Naive B cell (primary cell): ENCODE measurements around the gene ZNF117. TPM values are rescaled to one million over a fixed set of nuclear protein-coding genes. Genes with fewer than 3 reads are reported as not detected.
"Not testable (repeated sequence)": the region's sequence is repeated elsewhere in the genome, so short reads cannot be mapped to it uniquely, and the experiment has no call there.

Experiments used
- ATAC-seq, 2 donors: fragments of 150-1000 bp; cut with Tn5 transposase; 2 replicates each; pipeline ENCODE4 v1.10.0; 2021; ENCODE audit warnings: low read depth in 2 of 2, mild to moderate bottlenecking in 2 of 2, moderate library complexity in 2 of 2
- DNase-seq: peaks from one replicate; pipeline ENCODE4 v3.0.0; 2022
- H3K27ac Mint-ChIP-seq, 6 donors: one replicate each; pipeline ENCODE4 v1.8.0; 2020 to 2022; ENCODE audit warnings: mild to moderate bottlenecking in 6 of 6, mixed read lengths in 6 of 6, moderate library complexity in 5 of 6, inconsistent platforms in 2 of 6
- H3K27me3 Mint-ChIP-seq, 3 donors: one replicate each; pipeline ENCODE4 v1.8.0; 2021 to 2022; ENCODE audit warnings: mixed read lengths in 3 of 3, mild to moderate bottlenecking in 1 of 3
- H3K36me3 Mint-ChIP-seq, 2 donors: one replicate each; pipeline ENCODE4 v1.8.0; 2020 to 2022; ENCODE audit warnings: mixed read lengths in 2 of 2, inconsistent platforms in 1 of 2, mild to moderate bottlenecking in 1 of 2
- H3K4me1 Mint-ChIP-seq, 3 donors: one replicate each; pipeline ENCODE4 v1.8.0; 2020 to 2022; ENCODE audit warnings: mixed read lengths in 3 of 3, inconsistent platforms in 1 of 3, mild to moderate bottlenecking in 1 of 3, moderate library complexity in 1 of 3
- H3K4me3 Mint-ChIP-seq, 8 donors: one replicate each; pipeline ENCODE4 v1.8.0; 2020 to 2022; ENCODE audit warnings: mild to moderate bottlenecking in 8 of 8, mixed read lengths in 8 of 8, moderate library complexity in 8 of 8, inconsistent platforms in 2 of 8
- H3K9me3 Mint-ChIP-seq, 7 donors: one replicate each; pipeline ENCODE4 v1.8.0; 2020 to 2022; ENCODE audit warnings: mixed read lengths in 7 of 7, mild to moderate bottlenecking in 5 of 7, inconsistent platforms in 2 of 7, moderate library complexity in 1 of 7
- polyA plus RNA-seq, 6 donors: library from polyadenylated mRNA; unstranded; fragments of 300-500 nt; fragmentation: Illumina TruSeq; gene quantifications; one replicate each; pipeline ENCODE4 v1.2.3, GENCODE V29; 2021; ENCODE audit warnings: low read depth in 6 of 6

Gene ZNF117
- polyA plus RNA-seq: 1 to 10 TPM in 5 of 6 donors, under 1 TPM in 1; 0.46 to 5.4 (median 3.4) TPM

- no peak for ATAC-seq
- peaks cover 70 to 74% of the 10 kb centered on the region in 2 donors for H3K36me3 Mint-ChIP-seq
- H3K9me3 Mint-ChIP-seq: peaks cover 24 to 93% (median 82%) of the 10 kb centered on the region in 7 donors
- no peaks in the 10 kb centered on the region for H3K27me3 Mint-ChIP-seq
- peak within 1 kb of the TSS in 1 of 8 donors; percentile 18 for H3K4me3 Mint-ChIP-seq
- peak within 1 kb of the TSS in 2 of 6 donors; percentile 15 to 52 for H3K27ac Mint-ChIP-seq
- peaks cover 0 to 10% (median 7%) of the 10 kb centered on the region in 3 donors for H3K4me1 Mint-ChIP-seq
- DNase-seq: no peak
Measured at GRCh38 chr7:64990936-64991335, at the start of gene ZNF117. TSS of gene ZNF117 (minus strand) at chr7:64991036.

DNA sequence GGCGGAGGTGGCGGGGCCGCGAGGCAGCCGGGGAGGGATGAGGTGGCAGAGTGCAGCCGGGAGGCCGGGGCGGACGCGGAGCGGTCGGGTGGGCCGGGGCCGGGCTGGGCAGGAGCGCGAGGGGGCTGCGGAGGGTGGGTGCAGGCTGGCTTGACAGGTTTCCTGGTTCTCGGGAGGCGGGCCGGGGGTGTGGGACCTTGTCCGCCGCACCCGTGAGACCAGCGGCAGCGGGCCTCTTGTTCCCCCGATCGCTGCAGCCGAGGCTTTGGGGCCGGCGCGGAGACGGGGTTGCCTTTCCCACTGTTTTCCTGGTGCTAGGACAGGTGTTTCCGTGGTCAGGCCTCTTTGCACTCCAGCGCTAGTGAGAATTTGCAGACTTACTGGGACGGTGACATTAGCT, 47.9 kb upstream of the ZNF117 start:
- ATAC-seq: peak; percentile 0
- not testable (repeated sequence) for H3K27me3 Mint-ChIP-seq, H3K36me3 Mint-ChIP-seq, H3K9me3 Mint-ChIP-seq
- peak; percentile 28 for DNase-seq
- peaks cover 9 to 19% (median 10%) of the 10 kb centered on the region in 3 donors for H3K4me1 Mint-ChIP-seq
- peak overlapping the region; percentile 74 to 96 (median 88) for H3K4me3 Mint-ChIP-seq
- H3K27ac Mint-ChIP-seq: peak overlapping the region in 4 of 6 donors; percentile 74 to 91 (median 82)

DNA sequence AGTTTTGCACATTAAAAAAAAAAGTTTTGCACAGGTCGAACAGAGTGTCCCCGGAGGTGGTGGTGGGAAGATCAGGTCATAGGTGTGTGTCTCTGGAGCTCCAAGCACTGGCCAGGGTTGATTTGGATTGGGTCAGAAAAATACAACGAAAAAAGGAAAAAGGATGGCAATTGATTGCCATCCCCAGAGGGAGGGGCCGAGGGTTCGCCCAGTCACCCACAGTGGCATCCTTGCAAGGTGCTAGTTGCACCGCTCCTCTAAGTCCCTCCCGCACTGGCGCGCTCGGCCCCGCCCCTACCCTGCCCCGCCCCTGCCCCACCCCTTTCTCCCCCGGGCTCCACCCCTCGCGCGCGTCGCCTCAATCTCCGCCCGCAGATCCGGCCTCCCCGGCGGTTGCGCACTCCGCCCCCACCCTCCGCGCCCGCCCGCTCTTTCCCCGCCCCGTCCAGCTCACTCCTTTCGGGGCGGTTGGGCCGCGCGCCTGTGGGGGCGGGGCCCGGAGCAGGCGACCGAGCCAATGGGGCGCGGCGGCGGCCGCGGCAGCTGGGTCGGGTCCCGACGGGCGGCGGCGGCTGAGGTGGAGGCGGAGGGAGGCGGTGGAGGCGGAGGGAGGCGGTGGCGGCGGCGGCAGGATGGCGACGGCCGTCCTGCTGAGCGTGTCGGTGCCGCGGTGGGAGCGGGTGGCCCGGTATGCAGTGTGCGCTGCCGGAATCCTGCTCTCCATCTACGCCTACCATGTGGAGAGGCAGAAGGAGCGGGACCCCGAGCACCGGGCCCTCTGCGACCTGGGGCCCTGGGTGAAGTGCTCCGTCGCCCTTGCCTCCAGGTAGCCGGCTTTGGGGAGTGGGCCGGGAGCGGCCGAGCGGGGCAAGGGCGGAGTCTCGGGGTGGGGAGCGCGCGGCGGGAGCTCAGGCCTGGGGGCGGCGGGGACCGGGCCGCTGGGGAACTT, 47.2 kb upstream of the ZNF117 start:
- peak overlapping the region in 5 of 6 donors; percentile 33 to 93 (median 92) for H3K27ac Mint-ChIP-seq
- peaks cover 0 to 5% (median 0%) of the 10 kb centered on the region in 7 donors for H3K9me3 Mint-ChIP-seq
- no peaks in the 10 kb centered on the region for H3K27me3 Mint-ChIP-seq
- DNase-seq: peak; percentile 89
- peak; percentile 85 to 86 for ATAC-seq
- no peaks in the 10 kb centered on the region for H3K36me3 Mint-ChIP-seq
- peak overlapping the region; percentile 71 to 93 (median 85) for H3K4me3 Mint-ChIP-seq
- H3K4me1 Mint-ChIP-seq: peaks cover 9 to 19% (median 10%) of the 10 kb centered on the region in 3 donors

DNA sequence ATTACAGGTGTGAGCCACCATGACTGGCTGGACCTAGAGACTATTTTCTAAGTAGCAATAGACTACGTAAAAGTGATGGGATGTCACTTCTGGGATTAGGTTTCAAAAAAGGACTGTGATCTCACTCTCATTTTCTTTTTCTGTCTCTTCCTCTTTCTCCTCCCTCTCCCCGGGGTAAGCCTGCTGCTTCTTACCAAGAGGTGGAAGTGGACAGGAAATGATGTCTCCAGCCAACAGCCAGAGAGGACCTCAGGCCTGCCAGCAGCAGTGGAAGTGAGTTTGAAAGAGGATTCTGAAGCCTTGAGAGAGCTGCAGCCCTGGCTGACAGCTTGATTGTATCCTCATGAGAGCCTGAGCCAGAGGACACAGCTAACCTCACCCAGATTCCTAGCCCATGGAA, 45.7 kb upstream of the ZNF117 start:
- H3K27ac Mint-ChIP-seq, ATAC-seq, H3K27me3 Mint-ChIP-seq, DNase-seq, H3K4me3 Mint-ChIP-seq, H3K36me3 Mint-ChIP-seq, H3K9me3 Mint-ChIP-seq: not testable (repeated sequence)
- peaks cover 9 to 19% (median 10%) of the 10 kb centered on the region in 3 donors for H3K4me1 Mint-ChIP-seq

DNA sequence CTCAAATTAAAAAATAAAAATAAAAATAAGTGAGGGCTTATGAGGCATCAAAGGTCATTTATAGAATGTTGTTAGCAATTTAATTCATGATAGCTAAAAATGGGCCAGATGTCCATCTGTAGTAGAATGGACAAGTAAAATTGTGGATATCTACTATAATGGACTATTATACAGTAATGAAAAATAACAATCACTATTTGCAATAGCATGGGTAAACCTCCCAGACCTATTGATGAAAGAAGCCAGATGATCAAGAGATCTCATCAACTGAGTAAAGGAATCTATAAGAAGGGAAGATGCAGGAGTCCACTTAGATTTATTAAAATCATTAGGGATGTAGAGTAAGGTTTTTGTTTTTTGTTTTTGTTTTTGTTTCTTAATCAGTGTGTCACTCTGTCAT, 44.6 kb upstream of the ZNF117 start:
- Mint-ChIP-seq H3K4me3 (peak overlapping the region in 1 of 8 donors; percentile 33), H3K4me1 (peaks cover 9 to 19% (median 10%) of the 10 kb centered on the region in 3 donors)
- not testable (repeated sequence) for ATAC-seq, H3K9me3 Mint-ChIP-seq, H3K27me3 Mint-ChIP-seq, DNase-seq, H3K36me3 Mint-ChIP-seq, H3K27ac Mint-ChIP-seq

DNA sequence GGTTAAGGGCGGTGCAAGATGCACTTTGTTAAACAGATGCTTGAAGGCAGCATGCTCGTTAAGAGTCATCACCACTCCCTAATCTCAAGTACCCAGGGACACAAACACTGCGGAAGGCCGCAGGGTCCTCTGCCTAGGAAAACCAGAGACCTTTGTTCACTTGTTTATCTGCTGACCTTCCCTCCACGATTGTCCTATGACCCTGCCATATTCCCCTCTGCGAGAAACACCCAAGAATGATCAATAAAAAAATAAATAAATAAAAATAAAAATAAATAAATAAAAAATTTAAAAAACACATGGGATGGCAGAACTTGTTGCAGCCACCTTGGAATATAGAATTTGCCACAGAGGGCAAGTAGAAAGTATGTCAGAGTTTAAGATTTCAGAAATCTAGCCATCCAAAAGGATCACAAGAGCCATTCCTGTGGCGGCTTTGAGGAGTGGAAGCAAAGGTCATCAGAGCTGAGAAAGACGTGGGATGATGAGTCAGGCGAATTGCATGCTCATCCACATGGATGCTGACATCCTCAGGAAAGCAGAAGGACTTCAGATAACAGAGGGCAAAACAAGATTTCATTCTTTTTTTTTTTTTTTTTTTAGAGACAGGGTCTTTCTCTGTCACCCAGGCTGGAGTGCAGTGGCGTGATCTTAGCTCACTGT, 43.4 kb upstream of the ZNF117 start:
- not testable (repeated sequence) for DNase-seq, ATAC-seq, H3K27me3 Mint-ChIP-seq, H3K4me3 Mint-ChIP-seq, H3K9me3 Mint-ChIP-seq, H3K27ac Mint-ChIP-seq, H3K36me3 Mint-ChIP-seq
- H3K4me1 Mint-ChIP-seq: peaks cover 5 to 13% (median 5%) of the 10 kb centered on the region in 3 donors

DNA sequence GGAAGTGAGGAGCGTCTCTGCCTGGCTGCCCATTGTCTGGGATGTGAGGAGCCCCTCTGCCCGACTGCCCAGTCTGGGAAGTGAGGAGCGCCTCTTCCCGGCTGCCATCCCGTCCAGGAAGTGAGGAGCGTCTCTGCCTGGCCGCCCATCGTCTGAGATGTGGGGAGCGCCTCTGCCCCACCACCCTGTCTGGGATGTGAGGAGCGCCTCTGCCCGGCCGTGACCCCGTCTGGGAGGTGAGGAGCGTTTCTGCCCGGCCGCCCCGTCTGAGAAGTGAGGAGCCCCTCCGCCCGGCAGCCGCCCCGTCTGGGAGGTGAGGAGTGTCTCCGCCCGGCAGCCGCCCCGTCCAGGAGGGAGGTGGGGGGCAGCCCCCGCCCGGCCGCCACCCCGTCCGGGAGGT, 42.6 kb upstream of the ZNF117 start:
- H3K36me3 Mint-ChIP-seq, H3K27ac Mint-ChIP-seq, ATAC-seq, DNase-seq, H3K9me3 Mint-ChIP-seq, H3K4me1 Mint-ChIP-seq, H3K4me3 Mint-ChIP-seq, H3K27me3 Mint-ChIP-seq: not testable (repeated sequence)

DNA sequence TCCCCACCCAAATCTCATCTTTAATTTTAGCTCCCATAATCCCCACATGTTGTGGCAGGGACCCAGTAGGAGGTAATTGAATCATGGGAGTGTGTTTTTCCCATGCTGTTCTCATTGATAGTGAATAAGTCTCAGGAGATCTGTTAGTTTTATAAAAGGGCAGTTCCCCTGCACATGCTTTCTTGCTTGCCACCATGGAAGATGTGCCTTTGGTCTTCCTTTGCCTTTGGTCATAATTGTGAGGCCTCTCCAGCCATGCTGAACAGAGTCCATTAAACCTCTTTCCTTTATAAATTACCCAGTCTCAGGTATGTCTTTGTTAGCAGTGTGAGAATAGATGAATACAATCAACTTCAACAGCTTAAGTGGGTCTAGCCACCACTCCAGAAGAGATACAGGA, 34.2 kb upstream of the ZNF117 start:
- ATAC-seq, H3K4me3 Mint-ChIP-seq, DNase-seq, H3K36me3 Mint-ChIP-seq, H3K27me3 Mint-ChIP-seq, H3K27ac Mint-ChIP-seq, H3K4me1 Mint-ChIP-seq, H3K9me3 Mint-ChIP-seq: not testable (repeated sequence)

GRCh38 chr7:65020978-65021377, 30.1 kb upstream of the ZNF117 start:
- H3K4me3 Mint-ChIP-seq, H3K4me1 Mint-ChIP-seq, H3K27me3 Mint-ChIP-seq: not testable (repeated sequence)

DNA sequence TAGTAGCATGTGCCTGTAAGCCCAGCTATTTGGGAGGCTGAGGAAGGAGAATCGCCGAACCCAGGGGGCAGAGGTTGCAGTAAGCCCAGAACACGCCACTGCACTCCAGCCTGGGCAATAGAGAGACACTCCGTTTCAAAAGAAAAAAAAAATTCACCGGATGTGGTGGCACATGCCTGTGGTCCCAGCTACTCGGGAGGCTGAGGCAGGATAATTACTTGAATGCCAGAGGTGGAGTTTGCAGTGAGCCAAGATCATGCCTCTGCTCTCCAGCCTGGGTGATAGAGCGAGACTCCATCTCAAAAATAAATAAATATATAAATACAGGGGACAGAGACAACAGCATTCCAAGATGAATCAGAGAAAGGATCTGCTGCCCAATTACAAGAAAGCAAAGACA, 19.0 kb upstream of the ZNF117 start:
- H3K36me3 Mint-ChIP-seq, H3K4me3 Mint-ChIP-seq, ATAC-seq, H3K9me3 Mint-ChIP-seq, H3K27me3 Mint-ChIP-seq, DNase-seq: not testable (repeated sequence)
- Mint-ChIP-seq H3K4me1 (peaks cover 16 to 29% (median 25%) of the 10 kb centered on the region in 3 donors), H3K27ac (peak overlapping the region in 1 of 6 donors; percentile 33)

More at GRCh38 chr7:65020978-65021377, 30.1 kb upstream of the ZNF117 start:
- not testable (repeated sequence) for ATAC-seq, DNase-seq, H3K27ac Mint-ChIP-seq, H3K36me3 Mint-ChIP-seq, H3K9me3 Mint-ChIP-seq

DNA sequence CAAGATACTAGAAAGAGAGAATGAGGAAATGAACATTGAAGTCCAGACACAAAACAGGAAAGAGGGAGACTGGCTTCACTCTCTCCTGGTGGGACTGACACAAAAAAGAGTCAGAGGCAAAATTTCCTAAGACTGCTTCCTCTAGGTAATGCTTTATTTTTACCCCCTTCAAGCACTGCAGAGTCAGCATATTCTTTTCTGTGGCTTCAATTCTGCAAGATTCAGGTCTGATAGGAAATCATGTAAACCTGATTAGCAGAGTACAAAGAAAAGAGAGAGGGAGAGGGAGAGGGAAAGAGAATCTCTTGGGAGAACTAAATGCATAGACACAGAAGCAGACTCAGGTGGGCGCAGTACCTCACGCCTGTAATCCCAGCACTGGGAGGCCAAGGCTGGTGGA, 18.6 kb upstream of the ZNF117 start:
- not testable (repeated sequence) for H3K27me3 Mint-ChIP-seq, ATAC-seq, H3K9me3 Mint-ChIP-seq

DNA sequence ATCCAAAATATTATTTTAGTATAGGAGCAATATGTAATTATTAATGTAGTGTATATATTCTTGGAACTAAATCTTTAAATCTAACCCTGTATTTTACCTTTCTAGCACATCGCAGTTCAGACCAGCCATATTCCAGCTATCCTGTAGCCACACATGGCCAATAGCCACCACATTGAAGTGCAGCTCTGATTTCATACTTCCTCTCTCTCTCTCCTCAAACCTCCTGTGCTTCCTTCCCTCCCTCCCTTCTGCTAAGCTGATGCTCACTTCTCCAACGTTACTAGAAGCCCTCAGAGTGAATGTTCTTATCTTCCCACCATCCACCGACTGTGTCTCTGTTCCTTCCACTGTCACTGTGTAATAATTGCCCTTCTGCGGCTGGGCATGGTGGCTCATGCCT, 16.2 kb upstream of the ZNF117 start:
- Mint-ChIP-seq H3K9me3 (peaks cover 0 to 16% (median 11%) of the 10 kb centered on the region in 7 donors), H3K36me3 (peaks cover 8 to 19% of the 10 kb centered on the region in 2 donors), H3K27ac (peak overlapping the region; percentile 93 to 99 (median 97)), H3K4me3 (peak overlapping the region; percentile 91 to 99 (median 98)), H3K4me1 (peaks cover 29 to 56% (median 45%) of the 10 kb centered on the region in 3 donors)
- not testable (repeated sequence) for H3K27me3 Mint-ChIP-seq, DNase-seq
- ATAC-seq: peak; percentile 17 to 20

More for the DNA sequence above, 18.6 kb upstream of the ZNF117 start:
- Mint-ChIP-seq H3K4me1 (peaks cover 21 to 34% (median 29%) of the 10 kb centered on the region in 3 donors), H3K4me3 (peak overlapping the region in 1 of 8 donors; percentile 57), H3K27ac (peak overlapping the region in 1 of 6 donors; percentile 57)
- DNase-seq, H3K36me3 Mint-ChIP-seq: not testable (repeated sequence)
